GM19455 (cell line): ENCODE results near the gene DBI.
"Not testable (repeated sequence)": the region's sequence is repeated elsewhere in the genome, so short reads cannot be mapped to it uniquely, and the experiment has no call there.

ENCODE experiments used
- ATAC-seq: cut with Tn5 transposase; IDR thresholded peaks from one replicate; pipeline ENCODE4 v1.9.1; 2021; ENCODE audit not compliant: unreplicated experiment

Gene DBI

GRCh38 chr2:119364798-119365197 lies 2.0 kb upstream of the DBI start:
- no peak for ATAC-seq

- ATAC-seq: no peak
Measured at GRCh38 chr2:119365436-119365835, 1.3 kb upstream of the DBI start.

GRCh38 chr2:119366161-119366648 lies 572 bp upstream of the DBI start:
- ATAC-seq: peak; percentile 8

- ATAC-seq: peak; percentile 28
Measured at GRCh38 chr2:119367472-119368099, 809 bp downstream of the DBI start.

GRCh38 chr2:119369845-119370244 lies 3.1 kb downstream of the DBI start:
- ATAC-seq: no peak

GRCh38 chr2:119371111-119371510 lies 4.3 kb downstream of the DBI start:
- ATAC-seq: no peak

GRCh38 chr2:119372778-119373568 lies 6.2 kb downstream of the DBI start:
- no peak for ATAC-seq

GRCh38 chr2:119373907-119374745 lies 7.3 kb downstream of the DBI start:
- ATAC-seq: not testable (repeated sequence)

GRCh38 chr2:119376406-119376805 lies 9.6 kb downstream of the DBI start:
- not testable (repeated sequence) for ATAC-seq

- no peak for ATAC-seq
Measured at GRCh38 chr2:119376810-119377209, 10.0 kb downstream of the DBI start.

- no peak for ATAC-seq
Measured at GRCh38 chr2:119377294-119377992, 10.7 kb downstream of the DBI start.

- no peak for ATAC-seq
Measured at GRCh38 chr2:119377993-119378345, 11.2 kb downstream of the DBI start.

- ATAC-seq: no peak
Measured at GRCh38 chr2:119378566-119378965, 11.8 kb downstream of the DBI start.

GRCh38 chr2:119383410-119384140 lies 16.8 kb downstream of the DBI start:
- no peak for ATAC-seq

GRCh38 chr2:119384971-119385370 lies 18.2 kb downstream of the DBI start:
- ATAC-seq: no peak

- no peak for ATAC-seq
Measured at GRCh38 chr2:119385466-119385865, 18.7 kb downstream of the DBI start.

- ATAC-seq: peak; percentile 68
Measured at GRCh38 chr2:119387381-119388129, 20.8 kb downstream of the DBI start.

- ATAC-seq: no peak
Measured at GRCh38 chr2:119389615-119390306, 23.0 kb downstream of the DBI start.
